K562 (cell line): ENCODE results near the gene DUOXA2. TPM values are rescaled to one million over a fixed set of nuclear protein-coding genes. Genes with fewer than 3 reads are reported as not detected.

Experiments
- ATAC-seq: fragments of 200-7000 bp; cut with Tn5 transposase; 3 replicates; pipeline ENCODE4 v1.9.1; 2020; ENCODE audit warnings: moderate library complexity
- BruUV-seq: library from RNA; stranded (reverse); fragments of 400-500 nt; replicated peaks from 2 replicates; lab custom pipeline; 2021; lab: Mats Ljungman, UMichigan
- CTCF ChIA-PET: fragments of 300-600 bp; formaldehyde crosslinking; extraction: SDS; loops from one replicate; lab custom pipeline; 2021; ENCODE audit warnings: low intra/inter-chr PET ratio; lab: Yijun Ruan, JAX
- POLR2A ChIA-PET: fragments of 300-600, 350-650 bp; sonication (Branson Sonifier 250); formaldehyde crosslinking; extraction: SDS; loops from one replicate; lab custom pipeline; 2021; ENCODE audit warnings: antibody characterized with exemption, inconsistent platforms; lab: Yijun Ruan, JAX
- DNase-seq, 4 experiments: peaks; one replicate each; pipeline versions ENCODE4 v3.0.0 to v3.0.0-alpha.2; 2011 to 2018; ENCODE audit warnings: low spot score in 3 of 4, mixed read lengths in 3 of 4; ENCODE audit errors: extremely low read depth in 1 of 4
- FAIRE-seq: peaks from 2 replicates; lab custom pipeline; 2011; peaks lifted over from hg19 to GRCh38; lab: Jason Lieb, UNC
- H2AFZ ChIP-seq: 2 replicates; pipeline ENCODE4 v1.6.0; 2011; ENCODE audit warnings: low read depth, low read length, control low read depth, inconsistent platforms
- H3K27ac ChIP-seq: fragments of 200-600 bp; 3 replicates; pipeline ENCODE4 v1.8.0; 2011; ENCODE audit warnings: low read depth, mild to moderate bottlenecking, control low read depth, inconsistent platforms, low read length, moderate library complexity, mixed read lengths; ENCODE audit errors: extremely low read depth
- H3K27me3 ChIP-seq, 2 experiments: fragments of 300-600 bp in 1 of 2; 2 replicates in 1 of 2; 3 replicates in 1 of 2; pipeline versions ENCODE4 v1.6.0 to v1.8.0; 2011; ENCODE audit warnings: inconsistent platforms in 2 of 2, low read length in 2 of 2, mild to moderate bottlenecking in 1 of 2, mixed read lengths in 1 of 2, moderate library complexity in 1 of 2; ENCODE audit not compliant: control insufficient read depth in 2 of 2, insufficient read depth in 2 of 2
- H3K36me3 ChIP-seq: fragments of 300-600 bp; 3 replicates; pipeline ENCODE4 v1.8.0; 2011; ENCODE audit warnings: mild to moderate bottlenecking, low read length, inconsistent platforms; ENCODE audit not compliant: control insufficient read depth, insufficient read depth
- H3K4me1 ChIP-seq, 2 experiments: fragments of 200-600 bp in 1 of 2; replicated peaks in 1 of 2; 2 replicates in 1 of 2; 3 replicates in 1 of 2; pipeline versions ENCODE4 v1.5.1 to v1.8.0; 2011; ENCODE audit warnings: inconsistent platforms in 2 of 2, low read length in 2 of 2, mild to moderate bottlenecking in 1 of 2, mixed read lengths in 1 of 2, moderate library complexity in 1 of 2; ENCODE audit not compliant: control insufficient read depth in 2 of 2, insufficient read depth in 2 of 2
- H3K4me2 ChIP-seq: 2 replicates; pipeline ENCODE4 v1.6.1; 2011; ENCODE audit warnings: low read length, control low read depth, inconsistent platforms, mixed read lengths; ENCODE audit not compliant: insufficient read depth
- H3K4me3 ChIP-seq: fragments of 200-600 bp; sonication (generic), shearing (Covaris generic); 2 replicates; pipeline ENCODE4 v1.5.1; 2016; ENCODE audit warnings: control low read depth, inconsistent platforms
- H3K79me2 ChIP-seq: fragments of 200-600 bp; 3 replicates; pipeline ENCODE4 v1.8.0; 2011; ENCODE audit warnings: low read length, inconsistent platforms; ENCODE audit not compliant: control insufficient read depth, insufficient read depth
- H3K9ac ChIP-seq, 2 experiments: 2 replicates each; pipeline versions ENCODE4 v1.6.0 to v1.6.1; 2011; ENCODE audit warnings: low read depth in 2 of 2, low read length in 2 of 2, control low read depth in 1 of 2, inconsistent platforms in 1 of 2, mild to moderate bottlenecking in 1 of 2, mixed read lengths in 1 of 2; ENCODE audit not compliant: insufficient read depth in 1 of 2
- H3K9me1 ChIP-seq: one replicate; pipeline ENCODE4 v1.6.0; 2011; ENCODE audit warnings: inconsistent platforms, mild to moderate bottlenecking, low read length, moderate library complexity; ENCODE audit not compliant: control insufficient read depth, insufficient read depth
- H3K9me3 ChIP-seq: replicated peaks from 2 replicates; pipeline ENCODE4 v1.5.1; 2011; ENCODE audit warnings: low read depth, low read length, inconsistent platforms; ENCODE audit not compliant: control insufficient read depth, insufficient read depth
- H4K20me1 ChIP-seq: replicated peaks from 2 replicates; pipeline ENCODE4 v1.6.1; 2011; ENCODE audit warnings: low read length, inconsistent platforms, mixed read lengths; ENCODE audit not compliant: control insufficient read depth, insufficient read depth
- ZNF212 ChIP-seq: fragments of 450-650 bp; formaldehyde crosslinking; IDR thresholded peaks from 2 replicates; pipeline ENCODE4 v1.4.0; 2020; ENCODE audit warnings: mild to moderate bottlenecking
- ZNF431 ChIP-seq: sonication (generic); formaldehyde crosslinking; IDR thresholded peaks from 2 replicates; pipeline ENCODE4 v1.8.0; 2022; ENCODE audit warnings: mild to moderate bottlenecking, missing genetic modification reagents
- ZNF586 ChIP-seq: fragments of 450-650 bp; formaldehyde crosslinking; conservative IDR thresholded peaks from 2 replicates; pipeline ENCODE4 v1.4.0; 2020; ENCODE audit warnings: mild to moderate bottlenecking, moderate library complexity
- whole genome bisulfite sequencing: fragments of 100-300 bp; shearing (Covaris generic); methylation state at CpG from one replicate; pipeline ENCODE4 v1.1.6; 2016; ENCODE audit warnings: low coverage, mixed read lengths; ENCODE audit not compliant: insufficient coverage; ENCODE audit errors: missing lambda C conversion rate; 5-methylcytosine and 5-hydroxymethylcytosine counted together
- in situ Hi-C: fragments of 300-500 bp; cut with MboI; formaldehyde crosslinking; loops from 4 replicates; pipeline ENCODE4 v1.15.0; 2018; ENCODE audit warnings: inconsistent platforms, mixed read lengths
- intact Hi-C: fragments of 100-400 bp; cut with micrococcal nuclease; formaldehyde crosslinking; loops from 2 replicates; pipeline ENCODE4 v1.14.2; 2022
- polyA plus RNA-seq, 8 experiments: library from polyadenylated mRNA; depleted of rRNA in 4 of 8; stranded (reverse) in 5 of 8; unstranded in 3 of 8; fragments of >200 nt; fragmentation: Nextera tagmentation in 2 of 8; fragmentation: Illumina TruSeq in 1 of 8; extraction: Ambion mirVana in 2 of 8; extraction: Trizol in 1 of 8; gene quantifications; 2 replicates each; pipeline versions ENCODE4 v1.2.1 to v1.2.3, GENCODE V29; 2011 to 2014; ENCODE audit warnings: inconsistent platforms in 1 of 8, missing spikeins in 1 of 8
- total RNA-seq, 7 experiments: library from RNA; depleted of rRNA in 6 of 7; stranded (reverse); fragments of >200 nt in 6 of 7; fragmentation: Illumina TruSeq in 2 of 7; extraction: Trizol in 2 of 7; gene quantifications; 2 replicates each; pipeline versions ENCODE4 v1.2.1 to v1.2.3, GENCODE V29; 2011 to 2021; ENCODE audit warnings: low replicate concordance in 1 of 7
- TF ChIP-seq, protein P1 (sequence below): sonication (generic); formaldehyde crosslinking; IDR thresholded peaks from 2 replicates; pipeline ENCODE4 v1.8.0; 2022; ENCODE audit warnings: mild to moderate bottlenecking, missing genetic modification reagents
- TF ChIP-seq, protein P2 (sequence below): sonication (generic); formaldehyde crosslinking; IDR thresholded peaks from 2 replicates; pipeline ENCODE4 v1.8.1; 2023; ENCODE audit warnings: mild to moderate bottlenecking, missing genetic modification reagents
- TF ChIP-seq, protein P3 (sequence below): fragments of 250-450 bp; sonication (Bioruptor Pico); IDR thresholded peaks from 2 replicates; pipeline ENCODE4 v1.4.0; 2020
- TF ChIP-seq, protein P4 (sequence below): fragments of 450-650 bp; formaldehyde crosslinking; IDR thresholded peaks from 2 replicates; pipeline ENCODE4 v1.4.0; 2022; ENCODE audit warnings: missing genetic modification characterization

Gene DUOXA2
- total and polyA plus RNA-seq, 9 of the 15 experiments (the other 6 are each of a cell fraction or from before 2014, with no cell fraction given) = not detected

DNA sequence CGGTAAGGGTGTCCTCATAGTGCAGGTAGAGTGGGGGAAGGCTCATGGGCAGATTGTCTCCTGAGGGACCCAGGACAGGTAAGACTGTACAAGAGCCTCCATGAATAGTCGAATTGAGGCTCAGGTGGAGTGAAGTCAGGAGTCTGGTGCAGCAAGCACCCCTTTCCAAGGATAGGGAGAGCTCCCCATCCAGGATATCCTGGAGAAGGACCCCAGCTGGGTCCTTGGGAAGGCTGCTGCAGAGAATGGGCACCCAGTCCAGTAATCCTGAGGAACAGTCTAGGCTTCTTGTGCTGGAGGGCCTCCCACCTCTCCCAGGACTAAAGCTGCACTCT is 592 bp downstream of the DUOXA2 start:
- DNase-seq = no peak
- Histone ChIP-seq H3K36me3 (no peaks in the 10 kb centered on the region), H3K79me2 (no peaks in the 10 kb centered on the region), H3K4me2 (no peak overlapping the region), H2AFZ (no peak overlapping the region), H3K9me1 (no peaks in the 10 kb centered on the region), H3K27me3 (peaks cover 2 to 19% of the 10 kb centered on the region in 2 experiments; a peak in 3 of 5 replicates), H3K4me1 (peaks cover 0 to 32% of the 10 kb centered on the region in 2 experiments; a peak in 3 of 5 replicates), H3K9me3 (no peaks in the 10 kb centered on the region), H3K27ac (no peak overlapping the region), H3K4me3 (no peak overlapping the region), H3K9ac (no peak overlapping the region), H4K20me1 (no peaks in the 10 kb centered on the region)
- WGBS = 9% methylated on average over 2 of the region's 2 CpGs
- POLR2A ChIA-PET = interaction anchor here (0.7 kb wide), 1 partner anchor 46 kb away, joined by 3 read pairs; no protein-coding TSS in a partner anchor
- TF ChIP-seq, protein P1, sequence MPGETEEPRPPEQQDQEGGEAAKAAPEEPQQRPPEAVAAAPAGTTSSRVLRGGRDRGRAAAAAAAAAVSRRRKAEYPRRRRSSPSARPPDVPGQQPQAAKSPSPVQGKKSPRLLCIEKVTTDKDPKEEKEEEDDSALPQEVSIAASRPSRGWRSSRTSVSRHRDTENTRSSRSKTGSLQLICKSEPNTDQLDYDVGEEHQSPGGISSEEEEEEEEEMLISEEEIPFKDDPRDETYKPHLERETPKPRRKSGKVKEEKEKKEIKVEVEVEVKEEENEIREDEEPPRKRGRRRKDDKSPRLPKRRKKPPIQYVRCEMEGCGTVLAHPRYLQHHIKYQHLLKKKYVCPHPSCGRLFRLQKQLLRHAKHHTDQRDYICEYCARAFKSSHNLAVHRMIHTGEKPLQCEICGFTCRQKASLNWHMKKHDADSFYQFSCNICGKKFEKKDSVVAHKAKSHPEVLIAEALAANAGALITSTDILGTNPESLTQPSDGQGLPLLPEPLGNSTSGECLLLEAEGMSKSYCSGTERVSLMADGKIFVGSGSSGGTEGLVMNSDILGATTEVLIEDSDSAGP = no peak
- TF ChIP-seq ZNF431 (CRISPR knock-in tag) (no peak), ZNF586 (CRISPR knock-in tag) (no peak), ZNF212 (CRISPR knock-in tag) (no peak)
- TF ChIP-seq, protein P2, sequence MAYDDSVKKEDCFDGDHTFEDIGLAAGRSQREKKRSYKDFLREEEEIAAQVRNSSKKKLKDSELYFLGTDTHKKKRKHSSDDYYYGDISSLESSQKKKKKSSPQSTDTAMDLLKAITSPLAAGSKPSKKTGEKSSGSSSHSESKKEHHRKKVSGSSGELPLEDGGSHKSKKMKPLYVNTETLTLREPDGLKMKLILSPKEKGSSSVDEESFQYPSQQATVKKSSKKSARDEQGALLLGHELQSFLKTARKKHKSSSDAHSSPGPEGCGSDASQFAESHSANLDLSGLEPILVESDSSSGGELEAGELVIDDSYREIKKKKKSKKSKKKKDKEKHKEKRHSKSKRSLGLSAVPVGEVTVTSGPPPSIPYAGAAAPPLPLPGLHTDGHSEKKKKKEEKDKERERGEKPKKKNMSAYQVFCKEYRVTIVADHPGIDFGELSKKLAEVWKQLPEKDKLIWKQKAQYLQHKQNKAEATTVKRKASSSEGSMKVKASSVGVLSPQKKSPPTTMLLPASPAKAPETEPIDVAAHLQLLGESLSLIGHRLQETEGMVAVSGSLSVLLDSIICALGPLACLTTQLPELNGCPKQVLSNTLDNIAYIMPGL (CRISPR knock-in tag) = no peak
- TF ChIP-seq, protein P3, sequence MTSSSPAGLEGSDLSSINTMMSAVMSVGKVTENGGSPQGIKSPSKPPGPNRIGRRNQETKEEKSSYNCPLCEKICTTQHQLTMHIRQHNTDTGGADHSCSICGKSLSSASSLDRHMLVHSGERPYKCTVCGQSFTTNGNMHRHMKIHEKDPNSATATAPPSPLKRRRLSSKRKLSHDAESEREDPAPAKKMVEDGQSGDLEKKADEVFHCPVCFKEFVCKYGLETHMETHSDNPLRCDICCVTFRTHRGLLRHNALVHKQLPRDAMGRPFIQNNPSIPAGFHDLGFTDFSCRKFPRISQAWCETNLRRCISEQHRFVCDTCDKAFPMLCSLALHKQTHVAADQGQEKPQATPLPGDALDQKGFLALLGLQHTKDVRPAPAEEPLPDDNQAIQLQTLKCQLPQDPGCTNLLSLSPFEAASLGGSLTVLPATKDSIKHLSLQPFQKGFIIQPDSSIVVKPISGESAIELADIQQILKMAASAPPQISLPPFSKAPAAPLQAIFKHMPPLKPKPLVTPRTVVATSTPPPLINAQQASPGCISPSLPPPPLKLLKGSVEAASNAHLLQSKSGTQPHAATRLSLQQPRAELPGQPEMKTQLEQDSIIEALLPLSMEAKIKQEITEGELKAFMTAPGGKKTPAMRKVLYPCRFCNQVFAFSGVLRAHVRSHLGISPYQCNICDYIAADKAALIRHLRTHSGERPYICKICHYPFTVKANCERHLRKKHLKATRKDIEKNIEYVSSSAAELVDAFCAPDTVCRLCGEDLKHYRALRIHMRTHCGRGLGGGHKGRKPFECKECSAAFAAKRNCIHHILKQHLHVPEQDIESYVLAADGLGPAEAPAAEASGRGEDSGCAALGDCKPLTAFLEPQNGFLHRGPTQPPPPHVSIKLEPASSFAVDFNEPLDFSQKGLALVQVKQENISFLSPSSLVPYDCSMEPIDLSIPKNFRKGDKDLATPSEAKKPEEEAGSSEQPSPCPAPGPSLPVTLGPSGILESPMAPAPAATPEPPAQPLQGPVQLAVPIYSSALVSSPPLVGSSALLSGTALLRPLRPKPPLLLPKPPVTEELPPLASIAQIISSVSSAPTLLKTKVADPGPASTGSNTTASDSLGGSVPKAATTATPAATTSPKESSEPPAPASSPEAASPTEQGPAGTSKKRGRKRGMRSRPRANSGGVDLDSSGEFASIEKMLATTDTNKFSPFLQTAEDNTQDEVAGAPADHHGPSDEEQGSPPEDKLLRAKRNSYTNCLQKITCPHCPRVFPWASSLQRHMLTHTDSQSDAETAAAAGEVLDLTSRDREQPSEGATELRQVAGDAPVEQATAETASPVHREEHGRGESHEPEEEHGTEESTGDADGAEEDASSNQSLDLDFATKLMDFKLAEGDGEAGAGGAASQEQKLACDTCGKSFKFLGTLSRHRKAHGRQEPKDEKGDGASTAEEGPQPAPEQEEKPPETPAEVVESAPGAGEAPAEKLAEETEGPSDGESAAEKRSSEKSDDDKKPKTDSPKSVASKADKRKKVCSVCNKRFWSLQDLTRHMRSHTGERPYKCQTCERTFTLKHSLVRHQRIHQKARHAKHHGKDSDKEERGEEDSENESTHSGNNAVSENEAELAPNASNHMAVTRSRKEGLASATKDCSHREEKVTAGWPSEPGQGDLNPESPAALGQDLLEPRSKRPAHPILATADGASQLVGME (CRISPR knock-in tag) = no peak
- TF ChIP-seq, protein P4, sequence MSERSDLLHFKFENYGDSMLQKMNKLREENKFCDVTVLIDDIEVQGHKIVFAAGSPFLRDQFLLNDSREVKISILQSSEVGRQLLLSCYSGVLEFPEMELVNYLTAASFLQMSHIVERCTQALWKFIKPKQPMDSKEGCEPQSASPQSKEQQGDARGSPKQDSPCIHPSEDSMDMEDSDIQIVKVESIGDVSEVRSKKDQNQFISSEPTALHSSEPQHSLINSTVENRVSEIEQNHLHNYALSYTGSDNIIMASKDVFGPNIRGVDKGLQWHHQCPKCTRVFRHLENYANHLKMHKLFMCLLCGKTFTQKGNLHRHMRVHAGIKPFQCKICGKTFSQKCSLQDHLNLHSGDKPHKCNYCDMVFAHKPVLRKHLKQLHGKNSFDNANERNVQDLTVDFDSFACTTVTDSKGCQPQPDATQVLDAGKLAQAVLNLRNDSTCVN (CRISPR knock-in tag) = no peak
- FAIRE-seq = no peak
- CTCF ChIA-PET = no interaction called here
- intact Hi-C loops (no loop called here), in situ Hi-C loops (loop anchor here (25.0 kb wide), 1 partner anchor 152 kb away; the partner anchor contains the start of gene TERB2)
- ATAC-seq = no peak
- no TSS peak for BruUV-seq
